ENCODE results near the gene SPIB.
"Not testable (repeated sequence)": the region's sequence is repeated elsewhere in the genome, so short reads cannot be mapped to it uniquely, and the experiment has no call there.

Gene SPIB

DNA sequence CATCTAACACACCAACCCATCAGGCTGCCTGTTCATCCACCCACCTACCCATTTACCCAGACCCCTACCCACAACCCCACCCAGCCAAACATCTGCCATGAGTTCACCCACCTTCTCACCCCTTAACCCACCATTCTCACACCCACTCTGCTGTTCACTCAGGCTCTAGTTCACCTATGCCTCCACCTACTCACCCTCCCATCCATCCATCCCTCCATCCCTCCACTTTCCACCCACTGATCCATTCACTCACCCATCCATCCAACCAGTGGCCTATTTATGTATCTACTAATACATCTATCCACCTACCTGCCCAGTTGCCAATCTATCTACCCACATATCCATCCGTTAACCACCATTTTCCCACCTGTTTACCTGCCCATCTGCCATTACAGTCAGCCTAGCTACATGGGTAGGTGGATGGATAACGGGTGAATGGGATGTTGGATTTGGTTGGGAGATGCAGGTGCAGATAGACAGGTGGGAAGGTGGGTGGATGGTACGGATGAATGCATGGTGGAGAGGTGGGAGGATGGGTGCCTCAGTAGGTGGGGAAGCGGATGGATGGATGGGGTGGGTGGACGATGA, 19.2 kb downstream of the SPIB start:
- Histone ChIP-seq H3K27me3 (replicated peaks; ENCODE audit: control insufficient read depth, insufficient read depth, low read length, poor library complexity, severe bottlenecking) (no peaks in the 10 kb centered on the region), H3K36me3 (ENCODE audit: control insufficient read depth, insufficient read depth, low read length) (no peaks in the 10 kb centered on the region), H3K27ac (ENCODE audit: insufficient read depth, low read length, poor library complexity, severe bottlenecking) (no peak overlapping the region), H3K4me3 (ENCODE audit: insufficient read depth, low read depth, low read length, poor library complexity, severe bottlenecking) (no peak overlapping the region), H3K9me3 (ENCODE audit: control insufficient read depth, low read length) (no peaks in the 10 kb centered on the region), H3K4me1 (ENCODE audit: control insufficient read depth, insufficient read depth, low read length, poor library complexity, severe bottlenecking) (no peaks in the 10 kb centered on the region)
- DNase-seq = no peak

GRCh38 chr19:50439130-50439529, 20.4 kb downstream of the SPIB start:
- not testable (repeated sequence) for H3K4me3 ChIP-seq (ENCODE audit: insufficient read depth, low read depth, low read length, poor library complexity, severe bottlenecking); H3K9me3 ChIP-seq (ENCODE audit: control insufficient read depth, low read length); H3K27me3 ChIP-seq (replicated peaks; ENCODE audit: control insufficient read depth, insufficient read depth, low read length, poor library complexity, severe bottlenecking); H3K36me3 ChIP-seq (ENCODE audit: control insufficient read depth, insufficient read depth, low read length); DNase-seq; H3K4me1 ChIP-seq (ENCODE audit: control insufficient read depth, insufficient read depth, low read length, poor library complexity, severe bottlenecking); H3K27ac ChIP-seq (ENCODE audit: insufficient read depth, low read length, poor library complexity, severe bottlenecking)

DNA sequence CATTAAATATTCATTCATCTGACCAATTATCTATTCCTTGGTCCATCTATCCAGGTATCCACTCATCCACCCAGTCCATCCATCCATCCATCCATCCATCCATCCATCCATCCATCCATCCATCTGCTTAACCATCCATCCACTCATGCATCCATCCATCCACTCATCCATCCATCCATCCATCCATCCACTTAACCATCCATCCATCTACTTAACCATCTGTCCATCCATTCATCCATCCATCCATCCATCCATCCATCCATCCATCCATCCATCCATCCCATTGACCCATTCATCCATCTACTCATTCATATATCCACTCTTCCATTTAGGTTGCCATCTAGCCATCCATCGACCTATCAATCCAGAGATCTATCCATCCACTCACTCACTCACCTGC, 25.3 kb downstream of the SPIB start:
- no peaks in the 10 kb centered on the region for H3K4me1 ChIP-seq (ENCODE audit: control insufficient read depth, insufficient read depth, low read length, poor library complexity, severe bottlenecking)
- DNase-seq = no peak
- H3K4me3 ChIP-seq (ENCODE audit: insufficient read depth, low read depth, low read length, poor library complexity, severe bottlenecking) = no peak overlapping the region
- no peaks in the 10 kb centered on the region for H3K36me3 ChIP-seq (ENCODE audit: control insufficient read depth, insufficient read depth, low read length)
- H3K27ac ChIP-seq (ENCODE audit: insufficient read depth, low read length, poor library complexity, severe bottlenecking) = no peak overlapping the region
- H3K9me3 ChIP-seq (ENCODE audit: control insufficient read depth, low read length) = no peaks in the 10 kb centered on the region
- H3K27me3 ChIP-seq (replicated peaks; ENCODE audit: control insufficient read depth, insufficient read depth, low read length, poor library complexity, severe bottlenecking) = no peaks in the 10 kb centered on the region

GRCh38 chr19:50447053-50447452, 28.3 kb downstream of the SPIB start:
- Histone ChIP-seq H3K9me3 (ENCODE audit: control insufficient read depth, low read length) (no peaks in the 10 kb centered on the region), H3K36me3 (ENCODE audit: control insufficient read depth, insufficient read depth, low read length) (no peaks in the 10 kb centered on the region), H3K27me3 (replicated peaks; ENCODE audit: control insufficient read depth, insufficient read depth, low read length, poor library complexity, severe bottlenecking) (no peaks in the 10 kb centered on the region), H3K4me3 (ENCODE audit: insufficient read depth, low read depth, low read length, poor library complexity, severe bottlenecking) (no peak overlapping the region), H3K4me1 (ENCODE audit: control insufficient read depth, insufficient read depth, low read length, poor library complexity, severe bottlenecking) (no peaks in the 10 kb centered on the region), H3K27ac (ENCODE audit: insufficient read depth, low read length, poor library complexity, severe bottlenecking) (no peak overlapping the region)
- no peak for DNase-seq

GRCh38 chr19:50447750-50448149, 29.0 kb downstream of the SPIB start:
- Histone ChIP-seq H3K36me3 (ENCODE audit: control insufficient read depth, insufficient read depth, low read length) (no peaks in the 10 kb centered on the region), H3K4me3 (ENCODE audit: insufficient read depth, low read depth, low read length, poor library complexity, severe bottlenecking) (no peak overlapping the region), H3K27me3 (replicated peaks; ENCODE audit: control insufficient read depth, insufficient read depth, low read length, poor library complexity, severe bottlenecking) (no peaks in the 10 kb centered on the region), H3K9me3 (ENCODE audit: control insufficient read depth, low read length) (no peaks in the 10 kb centered on the region), H3K4me1 (ENCODE audit: control insufficient read depth, insufficient read depth, low read length, poor library complexity, severe bottlenecking) (no peaks in the 10 kb centered on the region), H3K27ac (ENCODE audit: insufficient read depth, low read length, poor library complexity, severe bottlenecking) (no peak overlapping the region)
- no peak for DNase-seq

- Histone ChIP-seq H3K4me1 (ENCODE audit: control insufficient read depth, insufficient read depth, low read length, poor library complexity, severe bottlenecking) (no peaks in the 10 kb centered on the region), H3K27me3 (replicated peaks; ENCODE audit: control insufficient read depth, insufficient read depth, low read length, poor library complexity, severe bottlenecking) (no peaks in the 10 kb centered on the region), H3K9me3 (ENCODE audit: control insufficient read depth, low read length) (no peaks in the 10 kb centered on the region), H3K36me3 (ENCODE audit: control insufficient read depth, insufficient read depth, low read length) (no peaks in the 10 kb centered on the region), H3K27ac (ENCODE audit: insufficient read depth, low read length, poor library complexity, severe bottlenecking) (no peak overlapping the region), H3K4me3 (ENCODE audit: insufficient read depth, low read depth, low read length, poor library complexity, severe bottlenecking) (no peak overlapping the region)
- no peak for DNase-seq
Observed at GRCh38 chr19:50449236-50449899, 30.6 kb downstream of the SPIB start.

GRCh38 chr19:50450369-50451222, 31.9 kb downstream of the SPIB start:
- no peaks in the 10 kb centered on the region for H3K27me3 ChIP-seq (replicated peaks; ENCODE audit: control insufficient read depth, insufficient read depth, low read length, poor library complexity, severe bottlenecking)
- H3K4me1 ChIP-seq (ENCODE audit: control insufficient read depth, insufficient read depth, low read length, poor library complexity, severe bottlenecking) = no peaks in the 10 kb centered on the region
- H3K36me3 ChIP-seq (ENCODE audit: control insufficient read depth, insufficient read depth, low read length) = no peaks in the 10 kb centered on the region
- no peaks in the 10 kb centered on the region for H3K9me3 ChIP-seq (ENCODE audit: control insufficient read depth, low read length)
- DNase-seq = no peak
- no peak overlapping the region for H3K4me3 ChIP-seq (ENCODE audit: insufficient read depth, low read depth, low read length, poor library complexity, severe bottlenecking)
- no peak overlapping the region for H3K27ac ChIP-seq (ENCODE audit: insufficient read depth, low read length, poor library complexity, severe bottlenecking)

DNA sequence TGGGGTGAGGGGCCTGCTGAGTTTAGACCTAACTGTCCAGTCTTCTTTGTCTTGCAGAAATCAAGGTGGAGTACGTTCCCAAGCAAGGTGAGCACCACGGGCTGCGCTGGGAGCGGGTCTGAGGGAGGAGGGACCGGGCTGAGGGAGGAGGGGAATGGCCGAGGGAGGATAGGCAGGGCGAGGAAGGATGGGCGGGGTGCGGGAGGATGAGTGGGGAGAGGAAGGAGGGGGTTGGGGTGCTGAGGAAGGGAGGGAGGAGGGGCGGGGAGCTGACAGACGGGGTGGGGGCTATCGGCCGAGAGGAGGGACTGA, 32.4 kb downstream of the SPIB start:
- Histone ChIP-seq H3K4me3 (ENCODE audit: insufficient read depth, low read depth, low read length, poor library complexity, severe bottlenecking) (no peak overlapping the region), H3K4me1 (ENCODE audit: control insufficient read depth, insufficient read depth, low read length, poor library complexity, severe bottlenecking) (no peaks in the 10 kb centered on the region), H3K27me3 (replicated peaks; ENCODE audit: control insufficient read depth, insufficient read depth, low read length, poor library complexity, severe bottlenecking) (no peaks in the 10 kb centered on the region), H3K36me3 (ENCODE audit: control insufficient read depth, insufficient read depth, low read length) (no peaks in the 10 kb centered on the region), H3K27ac (ENCODE audit: insufficient read depth, low read length, poor library complexity, severe bottlenecking) (no peak overlapping the region), H3K9me3 (ENCODE audit: control insufficient read depth, low read length) (no peaks in the 10 kb centered on the region)
- no peak for DNase-seq

DNA sequence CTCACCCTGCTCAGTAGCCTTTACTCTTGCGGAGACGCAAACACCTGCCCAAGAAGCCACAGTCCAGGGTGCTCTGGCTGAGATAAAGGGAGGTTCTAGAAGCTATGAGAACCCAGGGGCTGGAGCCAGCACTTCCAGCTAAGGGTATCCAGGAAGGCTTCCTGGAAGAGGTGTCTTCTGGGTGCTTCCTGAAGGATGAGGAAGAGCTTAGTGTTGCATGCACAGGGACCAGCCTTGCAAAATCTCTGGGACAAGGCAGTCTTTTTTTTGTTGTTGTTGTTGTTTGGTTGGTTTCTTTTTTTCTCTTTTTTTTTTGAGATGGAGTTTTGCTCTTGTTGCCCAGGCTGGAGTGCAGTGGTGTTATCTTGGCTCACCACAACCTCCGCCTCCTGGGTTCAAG, 34.5 kb downstream of the SPIB start:
- Histone ChIP-seq H3K4me1 (ENCODE audit: control insufficient read depth, insufficient read depth, low read length, poor library complexity, severe bottlenecking) (no peaks in the 10 kb centered on the region), H3K36me3 (ENCODE audit: control insufficient read depth, insufficient read depth, low read length) (no peaks in the 10 kb centered on the region), H3K4me3 (ENCODE audit: insufficient read depth, low read depth, low read length, poor library complexity, severe bottlenecking) (no peak overlapping the region), H3K9me3 (ENCODE audit: control insufficient read depth, low read length) (no peaks in the 10 kb centered on the region), H3K27ac (ENCODE audit: insufficient read depth, low read length, poor library complexity, severe bottlenecking) (no peak overlapping the region), H3K27me3 (replicated peaks; ENCODE audit: control insufficient read depth, insufficient read depth, low read length, poor library complexity, severe bottlenecking) (peaks cover under 1% of the 10 kb centered on the region)
- no peak for DNase-seq

- Histone ChIP-seq H3K4me1 (ENCODE audit: control insufficient read depth, insufficient read depth, low read length, poor library complexity, severe bottlenecking) (no peaks in the 10 kb centered on the region), H3K27ac (ENCODE audit: insufficient read depth, low read length, poor library complexity, severe bottlenecking) (no peak overlapping the region), H3K4me3 (ENCODE audit: insufficient read depth, low read depth, low read length, poor library complexity, severe bottlenecking) (no peak overlapping the region), H3K27me3 (replicated peaks; ENCODE audit: control insufficient read depth, insufficient read depth, low read length, poor library complexity, severe bottlenecking) (peaks cover 6% of the 10 kb centered on the region), H3K36me3 (ENCODE audit: control insufficient read depth, insufficient read depth, low read length) (no peaks in the 10 kb centered on the region), H3K9me3 (ENCODE audit: control insufficient read depth, low read length) (no peaks in the 10 kb centered on the region)
- DNase-seq = no peak
Observed at GRCh38 chr19:50455992-50456391, 37.3 kb downstream of the SPIB start.

Data from effector memory CD4-positive, alpha-beta T cell (primary cell).